ENCODE results near the gene RECQL.

Gene RECQL

DNA sequence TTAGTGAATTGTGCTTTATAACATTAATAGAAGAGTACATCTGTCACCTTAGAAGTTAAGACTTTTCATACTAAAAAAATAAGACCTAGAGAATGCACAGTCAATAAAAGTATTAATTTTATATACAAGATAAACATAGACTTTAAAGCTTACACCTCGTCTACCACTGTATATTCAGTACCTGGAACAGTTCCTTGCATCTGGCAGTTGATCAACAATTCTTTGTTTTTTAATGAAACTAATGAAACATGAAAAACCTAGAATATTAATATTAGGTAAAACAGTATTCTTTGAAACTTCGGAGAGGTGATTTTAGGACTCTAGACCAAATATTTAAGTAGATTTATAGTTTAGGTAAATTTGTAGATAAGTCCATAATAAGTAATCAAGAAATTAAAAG lies 4.5 kb upstream of the RECQL start:
- no peak for ATAC-seq
- no peak for TF ChIP-seq ESRRG (CRISPR knock-in tag; IDR thresholded peaks at IDR 0.05)
- TF ChIP-seq, protein P1, sequence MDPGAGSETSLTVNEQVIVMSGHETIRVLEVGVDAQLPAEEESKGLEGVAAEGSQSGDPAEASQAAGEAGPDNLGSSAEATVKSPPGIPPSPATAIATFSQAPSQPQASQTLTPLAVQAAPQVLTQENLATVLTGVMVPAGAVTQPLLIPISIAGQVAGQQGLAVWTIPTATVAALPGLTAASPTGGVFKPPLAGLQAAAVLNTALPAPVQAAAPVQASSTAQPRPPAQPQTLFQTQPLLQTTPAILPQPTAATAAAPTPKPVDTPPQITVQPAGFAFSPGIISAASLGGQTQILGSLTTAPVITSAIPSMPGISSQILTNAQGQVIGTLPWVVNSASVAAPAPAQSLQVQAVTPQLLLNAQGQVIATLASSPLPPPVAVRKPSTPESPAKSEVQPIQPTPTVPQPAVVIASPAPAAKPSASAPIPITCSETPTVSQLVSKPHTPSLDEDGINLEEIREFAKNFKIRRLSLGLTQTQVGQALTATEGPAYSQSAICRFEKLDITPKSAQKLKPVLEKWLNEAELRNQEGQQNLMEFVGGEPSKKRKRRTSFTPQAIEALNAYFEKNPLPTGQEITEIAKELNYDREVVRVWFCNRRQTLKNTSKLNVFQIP (CRISPR knock-in tag; IDR thresholded peaks at IDR 0.05; ENCODE audit: borderline replicate concordance, low read depth) = no peak
- TF ChIP-seq, protein P2, sequence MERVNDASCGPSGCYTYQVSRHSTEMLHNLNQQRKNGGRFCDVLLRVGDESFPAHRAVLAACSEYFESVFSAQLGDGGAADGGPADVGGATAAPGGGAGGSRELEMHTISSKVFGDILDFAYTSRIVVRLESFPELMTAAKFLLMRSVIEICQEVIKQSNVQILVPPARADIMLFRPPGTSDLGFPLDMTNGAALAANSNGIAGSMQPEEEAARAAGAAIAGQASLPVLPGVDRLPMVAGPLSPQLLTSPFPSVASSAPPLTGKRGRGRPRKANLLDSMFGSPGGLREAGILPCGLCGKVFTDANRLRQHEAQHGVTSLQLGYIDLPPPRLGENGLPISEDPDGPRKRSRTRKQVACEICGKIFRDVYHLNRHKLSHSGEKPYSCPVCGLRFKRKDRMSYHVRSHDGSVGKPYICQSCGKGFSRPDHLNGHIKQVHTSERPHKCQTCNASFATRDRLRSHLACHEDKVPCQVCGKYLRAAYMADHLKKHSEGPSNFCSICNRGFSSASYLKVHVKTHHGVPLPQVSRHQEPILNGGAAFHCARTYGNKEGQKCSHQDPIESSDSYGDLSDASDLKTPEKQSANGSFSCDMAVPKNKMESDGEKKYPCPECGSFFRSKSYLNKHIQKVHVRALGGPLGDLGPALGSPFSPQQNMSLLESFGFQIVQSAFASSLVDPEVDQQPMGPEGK (CRISPR knock-in tag; IDR thresholded peaks at IDR 0.05; ENCODE audit: borderline replicate concordance) = no peak
- TF ChIP-seq, protein P3, sequence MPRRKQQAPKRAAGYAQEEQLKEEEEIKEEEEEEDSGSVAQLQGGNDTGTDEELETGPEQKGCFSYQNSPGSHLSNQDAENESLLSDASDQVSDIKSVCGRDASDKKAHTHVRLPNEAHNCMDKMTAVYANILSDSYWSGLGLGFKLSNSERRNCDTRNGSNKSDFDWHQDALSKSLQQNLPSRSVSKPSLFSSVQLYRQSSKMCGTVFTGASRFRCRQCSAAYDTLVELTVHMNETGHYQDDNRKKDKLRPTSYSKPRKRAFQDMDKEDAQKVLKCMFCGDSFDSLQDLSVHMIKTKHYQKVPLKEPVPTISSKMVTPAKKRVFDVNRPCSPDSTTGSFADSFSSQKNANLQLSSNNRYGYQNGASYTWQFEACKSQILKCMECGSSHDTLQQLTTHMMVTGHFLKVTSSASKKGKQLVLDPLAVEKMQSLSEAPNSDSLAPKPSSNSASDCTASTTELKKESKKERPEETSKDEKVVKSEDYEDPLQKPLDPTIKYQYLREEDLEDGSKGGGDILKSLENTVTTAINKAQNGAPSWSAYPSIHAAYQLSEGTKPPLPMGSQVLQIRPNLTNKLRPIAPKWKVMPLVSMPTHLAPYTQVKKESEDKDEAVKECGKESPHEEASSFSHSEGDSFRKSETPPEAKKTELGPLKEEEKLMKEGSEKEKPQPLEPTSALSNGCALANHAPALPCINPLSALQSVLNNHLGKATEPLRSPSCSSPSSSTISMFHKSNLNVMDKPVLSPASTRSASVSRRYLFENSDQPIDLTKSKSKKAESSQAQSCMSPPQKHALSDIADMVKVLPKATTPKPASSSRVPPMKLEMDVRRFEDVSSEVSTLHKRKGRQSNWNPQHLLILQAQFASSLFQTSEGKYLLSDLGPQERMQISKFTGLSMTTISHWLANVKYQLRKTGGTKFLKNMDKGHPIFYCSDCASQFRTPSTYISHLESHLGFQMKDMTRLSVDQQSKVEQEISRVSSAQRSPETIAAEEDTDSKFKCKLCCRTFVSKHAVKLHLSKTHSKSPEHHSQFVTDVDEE (CRISPR knock-in tag; IDR thresholded peaks at IDR 0.05) = no peak
- TF ChIP-seq BACH2 (CRISPR knock-in tag; IDR thresholded peaks at IDR 0.05; ENCODE audit: borderline replicate concordance) = no peak
- no peak for TF ChIP-seq ZNF70 (CRISPR knock-in tag; IDR thresholded peaks at IDR 0.05)
- TF ChIP-seq ARNTL (CRISPR knock-in tag; IDR thresholded peaks at IDR 0.05; ENCODE audit: borderline replicate concordance, low read depth) = no peak
- no peak for TF ChIP-seq ZNF8 (CRISPR knock-in tag; IDR thresholded peaks at IDR 0.05)
- TF ChIP-seq ZFP3 (CRISPR knock-in tag; IDR thresholded peaks at IDR 0.05) = no peak
- no peak for TF ChIP-seq ZC3H10 (CRISPR knock-in tag; IDR thresholded peaks at IDR 0.05)

DNA sequence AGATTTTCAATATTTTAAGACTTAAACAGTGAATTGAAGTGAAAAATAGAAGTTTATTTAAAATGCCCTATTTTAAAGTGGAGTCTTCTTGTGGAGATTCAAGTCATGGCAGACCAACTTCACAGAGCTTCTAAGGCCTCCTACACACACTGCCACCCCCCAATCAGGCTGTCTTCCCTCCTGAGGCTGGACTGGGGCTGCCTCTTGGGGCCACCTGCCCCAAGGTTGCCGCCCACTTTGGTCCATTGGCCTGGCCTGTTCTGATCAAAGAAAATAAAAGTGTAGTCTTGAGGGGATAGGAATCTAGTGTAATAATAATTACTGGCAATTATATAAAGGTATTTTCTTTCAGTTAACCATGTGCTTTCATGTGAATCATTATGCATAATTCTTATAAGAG lies 1.4 kb upstream of the RECQL start:
- TF ChIP-seq BACH2 (CRISPR knock-in tag; IDR thresholded peaks at IDR 0.05; ENCODE audit: borderline replicate concordance) (no peak), CSDC2 (CRISPR knock-in tag; IDR thresholded peaks at IDR 0.05) (no peak), PPARA (CRISPR knock-in tag; IDR thresholded peaks at IDR 0.05; ENCODE audit: borderline replicate concordance) (no peak), ZC3H10 (CRISPR knock-in tag; IDR thresholded peaks at IDR 0.05) (no peak), TOX (CRISPR knock-in tag; IDR thresholded peaks at IDR 0.05; ENCODE audit: borderline replicate concordance) (no peak)
- TF ChIP-seq, protein P4, sequence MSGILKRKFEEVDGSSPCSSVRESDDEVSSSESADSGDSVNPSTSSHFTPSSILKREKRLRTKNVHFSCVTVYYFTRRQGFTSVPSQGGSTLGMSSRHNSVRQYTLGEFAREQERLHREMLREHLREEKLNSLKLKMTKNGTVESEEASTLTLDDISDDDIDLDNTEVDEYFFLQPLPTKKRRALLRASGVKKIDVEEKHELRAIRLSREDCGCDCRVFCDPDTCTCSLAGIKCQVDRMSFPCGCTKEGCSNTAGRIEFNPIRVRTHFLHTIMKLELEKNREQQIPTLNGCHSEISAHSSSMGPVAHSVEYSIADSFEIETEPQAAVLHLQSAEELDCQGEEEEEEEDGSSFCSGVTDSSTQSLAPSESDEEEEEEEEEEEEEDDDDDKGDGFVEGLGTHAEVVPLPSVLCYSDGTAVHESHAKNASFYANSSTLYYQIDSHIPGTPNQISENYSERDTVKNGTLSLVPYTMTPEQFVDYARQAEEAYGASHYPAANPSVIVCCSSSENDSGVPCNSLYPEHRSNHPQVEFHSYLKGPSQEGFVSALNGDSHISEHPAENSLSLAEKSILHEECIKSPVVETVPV (CRISPR knock-in tag; IDR thresholded peaks at IDR 0.05) = no peak
- TF ChIP-seq, protein P5, sequence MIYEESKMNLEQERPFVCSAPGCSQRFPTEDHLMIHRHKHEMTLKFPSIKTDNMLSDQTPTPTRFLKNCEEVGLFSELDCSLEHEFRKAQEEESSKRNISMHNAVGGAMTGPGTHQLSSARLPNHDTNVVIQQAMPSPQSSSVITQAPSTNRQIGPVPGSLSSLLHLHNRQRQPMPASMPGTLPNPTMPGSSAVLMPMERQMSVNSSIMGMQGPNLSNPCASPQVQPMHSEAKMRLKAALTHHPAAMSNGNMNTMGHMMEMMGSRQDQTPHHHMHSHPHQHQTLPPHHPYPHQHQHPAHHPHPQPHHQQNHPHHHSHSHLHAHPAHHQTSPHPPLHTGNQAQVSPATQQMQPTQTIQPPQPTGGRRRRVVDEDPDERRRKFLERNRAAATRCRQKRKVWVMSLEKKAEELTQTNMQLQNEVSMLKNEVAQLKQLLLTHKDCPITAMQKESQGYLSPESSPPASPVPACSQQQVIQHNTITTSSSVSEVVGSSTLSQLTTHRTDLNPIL (CRISPR knock-in tag; IDR thresholded peaks at IDR 0.05; ENCODE audit: low read depth) = no peak
- no peak for ATAC-seq

DNA sequence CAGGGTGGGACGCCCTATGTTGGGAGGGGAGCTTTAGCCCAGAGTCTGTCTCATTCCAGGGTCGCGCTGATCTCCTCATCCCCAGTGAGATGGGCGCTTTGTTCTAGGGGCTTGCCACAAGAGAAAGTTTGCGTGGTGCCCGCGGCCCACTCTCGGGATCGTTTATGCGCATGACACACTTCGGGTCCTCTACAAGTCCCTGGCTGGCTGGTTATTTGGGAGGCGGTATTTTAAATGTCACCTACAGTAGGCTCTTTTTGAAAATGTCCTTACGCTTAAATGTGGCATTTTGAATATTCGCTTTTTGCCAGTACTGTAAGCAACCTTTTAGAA lies 695 bp upstream of the RECQL start:
- ATAC-seq = peak; percentile 40
- TF ChIP-seq, protein P3 (CRISPR knock-in tag; IDR thresholded peaks at IDR 0.05) = no peak
- TF ChIP-seq GLIS3 (CRISPR knock-in tag; IDR thresholded peaks at IDR 0.05) = no peak
- TF ChIP-seq, protein P1 (CRISPR knock-in tag; IDR thresholded peaks at IDR 0.05; ENCODE audit: borderline replicate concordance, low read depth) = no peak
- TF ChIP-seq, protein P5 (CRISPR knock-in tag; IDR thresholded peaks at IDR 0.05; ENCODE audit: low read depth) = no peak
- no peak for TF ChIP-seq ZNF70 (CRISPR knock-in tag; IDR thresholded peaks at IDR 0.05)
- TF ChIP-seq TCF4 (CRISPR knock-in tag; IDR thresholded peaks at IDR 0.05; ENCODE audit: borderline replicate concordance) = no peak
- no peak for TF ChIP-seq SNAI2 (CRISPR knock-in tag; IDR thresholded peaks at IDR 0.05)
- TF ChIP-seq, protein P2 (CRISPR knock-in tag; IDR thresholded peaks at IDR 0.05; ENCODE audit: borderline replicate concordance) = no peak
- TF ChIP-seq RARB (CRISPR knock-in tag; IDR thresholded peaks at IDR 0.05) = no peak
- TF ChIP-seq ZNF565 (CRISPR knock-in tag; conservative IDR thresholded peaks at IDR 0.05; ENCODE audit: low read depth) = no peak
- no peak for TF ChIP-seq ZNF8 (CRISPR knock-in tag; IDR thresholded peaks at IDR 0.05)
- TF ChIP-seq BACH2 (CRISPR knock-in tag; IDR thresholded peaks at IDR 0.05; ENCODE audit: borderline replicate concordance) = no peak
- TF ChIP-seq ZFP3 (CRISPR knock-in tag; IDR thresholded peaks at IDR 0.05) = no peak
